ENCODE data around the gene AP3S2. TPM values are rescaled to one million over a fixed set of nuclear protein-coding genes. Genes with fewer than 3 reads are reported as not detected.

Gene AP3S2
- total RNA-seq, 1 experiment from 2014 or later = 23.3 TPM

- no peak for TF ChIP-seq RAD21 (IDR thresholded peaks at IDR 0.05; ENCODE audit: low read depth)
- no peak for TF ChIP-seq JUND (IDR thresholded peaks at IDR 0.05)
- TF ChIP-seq EGR1 (IDR thresholded peaks at IDR 0.05; ENCODE audit: low read depth) = no peak
- TF ChIP-seq REST (IDR thresholded peaks at IDR 0.05; ENCODE audit: low read depth) = no peak
- no peak for TF ChIP-seq POLR2A (IDR thresholded peaks at IDR 0.05; ENCODE audit: borderline replicate concordance, extremely low read depth, insufficient read depth, insufficient read length)
These were observed 43.0 kb upstream of the AP3S2 start (continued) for GRCh38 chr15:89936786-89937265.

- Histone ChIP-seq H3K9me2 (ENCODE audit: insufficient read depth) (no peaks in the 10 kb centered on the region), H3K36me3 (ENCODE audit: control insufficient read depth in 1 of 2, insufficient read depth in 2 of 2, low read length in 2 of 2) (no peaks in the 10 kb centered on the region), H3K27me3 (ENCODE audit: insufficient read depth, low read length) (no peaks in the 10 kb centered on the region), H3K9me3 (ENCODE audit: control insufficient read depth in 1 of 2, insufficient read depth in 1 of 2, low read depth in 1 of 2, low read length in 2 of 2) (no peaks in the 10 kb centered on the region), H4K20me1 (ENCODE audit: insufficient read depth) (no peaks in the 10 kb centered on the region), H3K4me2 (ENCODE audit: low read length) (no peak overlapping the region), H3K79me2 (ENCODE audit: insufficient read depth, low read length) (no peaks in the 10 kb centered on the region), H3K4me3 (replicated peaks in 1 of 2; ENCODE audit: low read depth in 1 of 2, low read length in 2 of 2) (no peak overlapping the region), H2AFZ (ENCODE audit: low read depth, low read length, poor library complexity, severe bottlenecking) (no peak overlapping the region), H3K27ac (ENCODE audit: low read depth, low read length) (no peak overlapping the region), H3K9ac (ENCODE audit: low read length) (no peak overlapping the region), H3K4me1 (ENCODE audit: control insufficient read depth in 1 of 2, insufficient read depth in 2 of 2, low read length in 2 of 2) (no peaks in the 10 kb centered on the region)
- no peak for TF ChIP-seq ZFX (IDR thresholded peaks at IDR 0.05)
- no peak for TF ChIP-seq FOSL1 (IDR thresholded peaks at IDR 0.05; ENCODE audit: low read depth)
- no peak for TF ChIP-seq EZH2phosphoT487 (IDR thresholded peaks at IDR 0.05; ENCODE audit: borderline replicate concordance)
- TF ChIP-seq SRF (IDR thresholded peaks at IDR 0.05; ENCODE audit: low read depth) = no peak
- TF ChIP-seq POLR2AphosphoS5 (IDR thresholded peaks at IDR 0.05; ENCODE audit: low read depth, low read length) = no peak
- TF ChIP-seq TCF7L2 (IDR thresholded peaks at IDR 0.05; ENCODE audit: borderline replicate concordance, extremely low read depth, insufficient read depth, insufficient read length) = no peak
- TF ChIP-seq ZBTB33 (IDR thresholded peaks at IDR 0.05; ENCODE audit: extremely low read depth, insufficient replicate concordance, low read length) = no peak
- TF ChIP-seq MAX (IDR thresholded peaks at IDR 0.05) = no peak
- no peak for TF ChIP-seq SIN3A (IDR thresholded peaks at IDR 0.05; ENCODE audit: low read depth)
- intact Hi-C loops (cut with micrococcal nuclease) = no loop called here
- BruUV-seq (replicated peaks) = no TSS peak
- DNase-seq (ENCODE audit: low read depth, low spot score) (no peak), ATAC-seq (no peak)
- ChIA-PET POLR2A (no interaction called here), CTCF (no interaction called here), RAD21 (ENCODE audit: low non-redundant PET in 1 of 2, low total read pairs in 2 of 2, uncharacterized antibody in 2 of 2, unreplicated experiment in 2 of 2) (interaction anchor here in 1 of 2 experiments (0.7 kb wide), 1 partner anchor 33 kb away, joined by 4 read pairs; no protein-coding TSS in a partner anchor)
These were observed 42.4 kb upstream of the AP3S2 start for GRCh38 chr15:89936051-89936785.
